Liver (tissue), 9 donors: ENCODE data around the gene FILIP1. TPM values are rescaled to one million over a fixed set of nuclear protein-coding genes. Genes with fewer than 3 reads are reported as not detected.

ENCODE experiments used
- DNase-seq: peaks from one replicate; pipeline ENCODE4 v3.0.0-alpha.2; 2017; ENCODE audit warnings: low spot score
- H3K27ac ChIP-seq, 2 donors: one replicate each; pipeline ENCODE4 v1.7.0; 2013; ENCODE audit warnings: inconsistent platforms in 2 of 2, low read length in 2 of 2, control low read depth in 1 of 2, low read depth in 1 of 2, mild to moderate bottlenecking in 1 of 2
- H3K27me3 ChIP-seq, 4 donors: one replicate each; pipeline versions ENCODE4 v1.6.1 to v1.7.0; 2013; ENCODE audit warnings: low read length in 3 of 4, inconsistent platforms in 1 of 4, mild to moderate bottlenecking in 1 of 4, moderate library complexity in 1 of 4; ENCODE audit not compliant: control insufficient read depth in 4 of 4, insufficient read depth in 4 of 4
- H3K36me3 ChIP-seq, 4 donors: one replicate each; pipeline versions ENCODE4 v1.6.1 to v1.7.0; 2013; ENCODE audit warnings: low read length in 3 of 4, mild to moderate bottlenecking in 3 of 4, low read depth in 1 of 4, moderate library complexity in 1 of 4; ENCODE audit not compliant: control insufficient read depth in 4 of 4, insufficient read depth in 3 of 4
- H3K4me1 ChIP-seq, 4 donors: one replicate each; pipeline versions ENCODE4 v1.6.1 to v1.7.0; 2013; ENCODE audit warnings: low read length in 3 of 4, mild to moderate bottlenecking in 3 of 4, moderate library complexity in 1 of 4; ENCODE audit not compliant: control insufficient read depth in 4 of 4, insufficient read depth in 4 of 4
- H3K4me3 ChIP-seq, 3 donors: one replicate each; pipeline versions ENCODE4 v1.6.1 to v1.7.0; 2013; ENCODE audit warnings: low read length in 3 of 3, control low read depth in 1 of 3, low read depth in 1 of 3, mild to moderate bottlenecking in 1 of 3
- H3K9ac ChIP-seq, 2 donors: one replicate each; pipeline ENCODE4 v1.7.0; 2013; ENCODE audit warnings: low read length in 2 of 2, mild to moderate bottlenecking in 2 of 2, moderate library complexity in 2 of 2, control low read depth in 1 of 2, low read depth in 1 of 2
- H3K9me3 ChIP-seq, 4 donors: one replicate each; pipeline versions ENCODE4 v1.6.1 to v1.7.0; 2013; ENCODE audit warnings: low read length in 3 of 4; ENCODE audit not compliant: control insufficient read depth in 4 of 4
- EGR1 ChIP-seq, 2 donors: IDR thresholded peaks; 2 replicates each; pipeline ENCODE4 v1.6.1; 2016 to 2018; ENCODE audit warnings: antibody characterized with exemption in 2 of 2, low read depth in 2 of 2
- FOXA1 ChIP-seq: IDR thresholded peaks from 2 replicates; pipeline ENCODE4 v1.6.1; 2016; ENCODE audit warnings: antibody characterized with exemption
- FOXA2 ChIP-seq: IDR thresholded peaks from 2 replicates; pipeline ENCODE4 v1.6.1; 2016; ENCODE audit warnings: antibody characterized with exemption
- GABPA ChIP-seq, 2 donors: IDR thresholded peaks in 1 of 2; conservative IDR thresholded peaks in 1 of 2; 2 replicates each; pipeline ENCODE4 v1.6.1; 2016; ENCODE audit warnings: antibody characterized with exemption in 2 of 2, mild to moderate bottlenecking in 1 of 2, moderate library complexity in 1 of 2
- HNF4A ChIP-seq, 2 donors: conservative IDR thresholded peaks; 2 replicates each; pipeline ENCODE4 v1.6.1; 2016; ENCODE audit warnings: antibody characterized with exemption in 2 of 2, mild to moderate bottlenecking in 2 of 2
- HNF4G ChIP-seq: IDR thresholded peaks from 2 replicates; pipeline ENCODE4 v1.6.1; 2016; ENCODE audit warnings: antibody characterized with exemption
- NR2F2 ChIP-seq: IDR thresholded peaks from 2 replicates; pipeline ENCODE4 v1.6.1; 2016; ENCODE audit warnings: antibody characterized with exemption
- RXRA ChIP-seq, 2 donors: IDR thresholded peaks; 2 replicates each; pipeline ENCODE4 v1.6.1; 2017 to 2018; ENCODE audit warnings: antibody characterized with exemption in 2 of 2, mild to moderate bottlenecking in 1 of 2
- SP1 ChIP-seq: IDR thresholded peaks from 2 replicates; pipeline ENCODE4 v1.6.1; 2018; ENCODE audit warnings: antibody characterized with exemption, mild to moderate bottlenecking
- TAF1 ChIP-seq: conservative IDR thresholded peaks from 2 replicates; pipeline ENCODE4 v1.6.1; 2016; ENCODE audit warnings: antibody characterized with exemption, mild to moderate bottlenecking
- YY1 ChIP-seq: IDR thresholded peaks from 2 replicates; pipeline ENCODE4 v1.6.1; 2016; ENCODE audit warnings: antibody characterized with exemption, mild to moderate bottlenecking
- WGBS: extraction: QIAGEN DNeasy Blood & Tissue Kit; methylation state at CpG from one replicate; pipeline ENCODE4 v1.1.7; 2013; 5-methylcytosine and 5-hydroxymethylcytosine counted together
- polyA plus RNA-seq, 2 donors: library from polyadenylated mRNA; stranded (reverse) in 1 of 2; unstranded in 1 of 2; fragments of 200-250 nt in 1 of 2; fragments of >200 nt in 1 of 2; fragmentation: Nextera tagmentation in 1 of 2; extraction: Ambion mirVana in 1 of 2; gene quantifications; one replicate each; pipeline versions ENCODE4 v1.2.1 to v1.2.3, GENCODE V29; 2013 to 2015
- total RNA-seq, 2 donors: library from RNA; depleted of rRNA; stranded (reverse); fragments of >200 nt; gene quantifications; one replicate each; pipeline ENCODE4 v1.2.3, GENCODE V29; 2014
- TF ChIP-seq, protein P1 (sequence below): IDR thresholded peaks from 2 replicates; pipeline ENCODE4 v1.6.1; 2016; ENCODE audit warnings: antibody characterized with exemption
- TF ChIP-seq, protein P2 (sequence below): fragments of 150-350 bp; IDR thresholded peaks from 2 replicates; pipeline ENCODE4 v1.5.1; 2017; ENCODE audit warnings: improper control_type of control experiment, low read depth, low read length; ENCODE audit not compliant: missing input control
- TF ChIP-seq, protein P3 (sequence below): IDR thresholded peaks from 2 replicates; pipeline ENCODE4 v1.6.1; 2016; ENCODE audit warnings: antibody characterized with exemption
- donor health status: healthy.
- donor health status: healthy.
- donor health status: healthy.
- donor health status: healthy.
- donor health status: healthy.

The FILIP1 gene
- total and polyA plus RNA-seq, 4 donors: 0.70 to 2.8 (median 1.1) TPM

DNA sequence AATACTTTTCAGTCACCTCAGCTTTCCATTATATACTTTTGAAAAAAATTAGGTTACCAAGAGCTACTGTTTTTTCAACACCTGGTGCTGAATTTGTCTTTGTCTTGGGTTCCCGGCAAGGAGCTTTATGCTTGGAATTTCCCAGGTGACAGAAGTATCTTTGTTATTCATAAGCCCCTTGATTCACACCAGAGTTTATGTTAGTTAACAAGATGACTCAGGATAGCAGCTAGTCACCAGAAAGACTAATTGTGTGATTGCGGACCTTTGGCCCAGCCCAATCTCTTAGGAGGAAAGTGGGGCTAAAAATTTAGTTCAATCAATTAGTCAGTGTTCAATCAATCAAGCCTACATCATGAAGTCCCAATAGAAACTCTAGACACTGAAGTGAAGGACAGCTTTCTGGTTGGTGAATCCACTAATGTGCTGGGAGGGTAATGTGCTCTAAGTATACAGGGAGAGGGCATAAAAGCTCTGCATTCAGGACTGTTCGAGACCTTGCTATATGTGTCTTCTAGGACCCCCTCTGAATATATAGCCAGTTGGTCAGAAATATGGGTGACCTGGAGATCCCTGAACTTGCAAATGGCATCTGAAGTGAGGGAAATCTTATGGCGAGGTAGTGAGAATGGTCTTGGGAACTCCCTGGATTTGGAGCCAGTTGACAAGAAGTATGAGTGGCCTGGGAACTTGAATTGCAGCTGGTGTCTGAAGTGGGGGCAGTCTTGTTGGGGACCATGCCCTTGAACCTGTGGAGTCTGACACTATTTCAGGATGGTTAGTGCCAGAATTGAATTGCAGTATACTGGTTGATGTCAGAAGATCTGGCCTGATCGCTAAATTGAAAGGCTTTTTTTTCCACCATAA is 225.2 kb downstream of the FILIP1 start:
- no peak overlapping the region for H3K9ac ChIP-seq
- H3K4me1 ChIP-seq: peaks cover 0 to 8% (median 0%) of the 10 kb centered on the region in 4 donors
- no peak overlapping the region for H3K27ac ChIP-seq
- no peaks in the 10 kb centered on the region for H3K9me3 ChIP-seq
- H3K36me3 ChIP-seq: peaks cover 0 to 10% (median 5%) of the 10 kb centered on the region in 4 donors
- no peaks in the 10 kb centered on the region for H3K27me3 ChIP-seq
- H3K4me3 ChIP-seq: no peak overlapping the region
- 80% methylated on average over 5 of the region's 5 CpGs for WGBS
- TF ChIP-seq EGR1 (IDR thresholded peaks at IDR 0.05; ENCODE audit: low read depth in 2 of 2) (no peak), FOXA2 (no peak), HNF4G (no peak), SP1 (no peak), FOXA1 (no peak), HNF4A (conservative IDR thresholded peaks at IDR 0.05) (no peak)
- TF ChIP-seq, protein P1, sequence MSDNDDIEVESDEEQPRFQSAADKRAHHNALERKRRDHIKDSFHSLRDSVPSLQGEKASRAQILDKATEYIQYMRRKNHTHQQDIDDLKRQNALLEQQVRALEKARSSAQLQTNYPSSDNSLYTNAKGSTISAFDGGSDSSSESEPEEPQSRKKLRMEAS: no peak
- no peak for DNase-seq

DNA sequence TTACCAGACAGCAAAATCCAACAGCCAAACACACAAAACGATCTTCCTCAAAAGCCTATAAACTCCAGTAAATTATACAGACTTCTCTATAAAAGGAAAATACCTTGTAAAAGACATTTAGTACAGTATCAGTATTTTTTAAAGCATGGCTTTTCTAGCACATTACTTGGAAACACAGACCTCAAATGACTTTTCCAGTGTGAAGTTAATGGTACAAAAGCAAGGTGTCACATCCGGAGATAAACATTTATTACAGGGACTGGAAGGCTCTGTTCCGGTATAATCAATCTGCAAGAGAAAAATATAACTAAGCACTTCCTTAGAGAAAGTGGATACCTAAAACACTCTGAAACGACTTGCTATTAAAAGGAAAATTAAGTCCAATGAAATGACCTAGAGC is 226.1 kb downstream of the FILIP1 start:
- TF ChIP-seq, protein P2, sequence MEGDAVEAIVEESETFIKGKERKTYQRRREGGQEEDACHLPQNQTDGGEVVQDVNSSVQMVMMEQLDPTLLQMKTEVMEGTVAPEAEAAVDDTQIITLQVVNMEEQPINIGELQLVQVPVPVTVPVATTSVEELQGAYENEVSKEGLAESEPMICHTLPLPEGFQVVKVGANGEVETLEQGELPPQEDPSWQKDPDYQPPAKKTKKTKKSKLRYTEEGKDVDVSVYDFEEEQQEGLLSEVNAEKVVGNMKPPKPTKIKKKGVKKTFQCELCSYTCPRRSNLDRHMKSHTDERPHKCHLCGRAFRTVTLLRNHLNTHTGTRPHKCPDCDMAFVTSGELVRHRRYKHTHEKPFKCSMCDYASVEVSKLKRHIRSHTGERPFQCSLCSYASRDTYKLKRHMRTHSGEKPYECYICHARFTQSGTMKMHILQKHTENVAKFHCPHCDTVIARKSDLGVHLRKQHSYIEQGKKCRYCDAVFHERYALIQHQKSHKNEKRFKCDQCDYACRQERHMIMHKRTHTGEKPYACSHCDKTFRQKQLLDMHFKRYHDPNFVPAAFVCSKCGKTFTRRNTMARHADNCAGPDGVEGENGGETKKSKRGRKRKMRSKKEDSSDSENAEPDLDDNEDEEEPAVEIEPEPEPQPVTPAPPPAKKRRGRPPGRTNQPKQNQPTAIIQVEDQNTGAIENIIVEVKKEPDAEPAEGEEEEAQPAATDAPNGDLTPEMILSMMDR: no peak
- TF ChIP-seq RXRA (IDR thresholded peaks at IDR 0.05) (no peak), NR2F2 (no peak), YY1 (no peak), GABPA (IDR thresholded peaks at IDR 0.05 in 1 of 2, conservative IDR thresholded peaks at IDR 0.05 in 1 of 2) (no peak), SP1 (no peak), TAF1 (no peak)
- TF ChIP-seq, protein P3, sequence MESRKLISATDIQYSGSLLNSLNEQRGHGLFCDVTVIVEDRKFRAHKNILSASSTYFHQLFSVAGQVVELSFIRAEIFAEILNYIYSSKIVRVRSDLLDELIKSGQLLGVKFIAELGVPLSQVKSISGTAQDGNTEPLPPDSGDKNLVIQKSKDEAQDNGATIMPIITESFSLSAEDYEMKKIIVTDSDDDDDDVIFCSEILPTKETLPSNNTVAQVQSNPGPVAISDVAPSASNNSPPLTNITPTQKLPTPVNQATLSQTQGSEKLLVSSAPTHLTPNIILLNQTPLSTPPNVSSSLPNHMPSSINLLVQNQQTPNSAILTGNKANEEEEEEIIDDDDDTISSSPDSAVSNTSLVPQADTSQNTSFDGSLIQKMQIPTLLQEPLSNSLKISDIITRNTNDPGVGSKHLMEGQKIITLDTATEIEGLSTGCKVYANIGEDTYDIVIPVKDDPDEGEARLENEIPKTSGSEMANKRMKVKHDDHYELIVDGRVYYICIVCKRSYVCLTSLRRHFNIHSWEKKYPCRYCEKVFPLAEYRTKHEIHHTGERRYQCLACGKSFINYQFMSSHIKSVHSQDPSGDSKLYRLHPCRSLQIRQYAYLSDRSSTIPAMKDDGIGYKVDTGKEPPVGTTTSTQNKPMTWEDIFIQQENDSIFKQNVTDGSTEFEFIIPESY: no peak
- Histone ChIP-seq H3K27ac (no peak overlapping the region), H3K27me3 (no peaks in the 10 kb centered on the region), H3K9ac (no peak overlapping the region), H3K4me1 (peaks cover 0 to 8% (median under 1%) of the 10 kb centered on the region in 4 donors), H3K9me3 (no peaks in the 10 kb centered on the region), H3K4me3 (no peak overlapping the region), H3K36me3 (peaks cover 0 to 15% (median 7%) of the 10 kb centered on the region in 4 donors)
- 49% methylated on average over 4 of the region's 4 CpGs for WGBS
- DNase-seq: no peak
